Stimulated activated CD8-positive, alpha-beta memory T cell treated with anti-CD3 and anti-CD28 coated beads, Interleukin-7, amount 100 ng/mL, for 4 hours (primary cell): ENCODE measurements around the gene COTL1.
"Not testable (repeated sequence)": the region's sequence is repeated elsewhere in the genome, so short reads cannot be mapped to it uniquely, and the experiment has no call there.

Source experiments
- DNase-seq, 2 donors: peaks; one replicate each; pipeline ENCODE4 v3.0.0-alpha.2; 2020; ENCODE audit warnings: low read depth in 2 of 2

COTL1 gene

GRCh38 chr16:84643180-84643583 lies 25.3 kb upstream of the COTL1 start:
- no peak for DNase-seq

GRCh38 chr16:84641643-84642358 lies 23.9 kb upstream of the COTL1 start:
- DNase-seq: no peak

GRCh38 chr16:84640145-84640544 lies 22.3 kb upstream of the COTL1 start:
- no peak for DNase-seq

GRCh38 chr16:84638231-84638806 lies 20.4 kb upstream of the COTL1 start:
- DNase-seq: no peak

- DNase-seq: no peak
Measured at GRCh38 chr16:84637709-84638108, 19.8 kb upstream of the COTL1 start.

- no peak for DNase-seq
Measured at GRCh38 chr16:84635702-84636101, 17.8 kb upstream of the COTL1 start.

- no peak for DNase-seq
Measured at GRCh38 chr16:84633622-84634021, 15.7 kb upstream of the COTL1 start.

- DNase-seq: not testable (repeated sequence)
Measured at GRCh38 chr16:84632862-84633261, 15.0 kb upstream of the COTL1 start.

- no peak for DNase-seq
Measured at GRCh38 chr16:84631886-84632285, 14.0 kb upstream of the COTL1 start.

GRCh38 chr16:84631153-84631466 lies 13.2 kb upstream of the COTL1 start:
- DNase-seq: no peak

- DNase-seq: no peak
Measured at GRCh38 chr16:84630446-84631152, 12.7 kb upstream of the COTL1 start.

GRCh38 chr16:84630009-84630408 lies 12.1 kb upstream of the COTL1 start:
- DNase-seq: no peak

GRCh38 chr16:84629580-84629979 lies 11.7 kb upstream of the COTL1 start:
- DNase-seq: no peak

- DNase-seq: no peak
Measured at GRCh38 chr16:84628226-84628731, 10.4 kb upstream of the COTL1 start.

GRCh38 chr16:84625556-84625955 lies 7.7 kb upstream of the COTL1 start:
- no peak for DNase-seq

GRCh38 chr16:84620913-84621312 lies 3.0 kb upstream of the COTL1 start:
- not testable (repeated sequence) for DNase-seq

- no peak for DNase-seq
Measured at GRCh38 chr16:84618581-84619460, 943 bp upstream of the COTL1 start.

- DNase-seq: peak in 1 of 2 donors; percentile 36
Measured at GRCh38 chr16:84617041-84617790, 662 bp downstream of the COTL1 start.

GRCh38 chr16:84616515-84616914 lies 1.4 kb downstream of the COTL1 start:
- no peak for DNase-seq

- no peak for DNase-seq
Measured at GRCh38 chr16:84614968-84615813, 2.7 kb downstream of the COTL1 start.
